ENCODE measurements around the gene MKRN2OS. TPM values are rescaled to one million over a fixed set of nuclear protein-coding genes. Genes with fewer than 3 reads are reported as not detected.

Gene MKRN2OS
- polyA plus RNA-seq, 1 donor (not counting 4 experiments of a cell fraction or from before 2014, with no cell fraction given), result 4.0 TPM

DNA sequence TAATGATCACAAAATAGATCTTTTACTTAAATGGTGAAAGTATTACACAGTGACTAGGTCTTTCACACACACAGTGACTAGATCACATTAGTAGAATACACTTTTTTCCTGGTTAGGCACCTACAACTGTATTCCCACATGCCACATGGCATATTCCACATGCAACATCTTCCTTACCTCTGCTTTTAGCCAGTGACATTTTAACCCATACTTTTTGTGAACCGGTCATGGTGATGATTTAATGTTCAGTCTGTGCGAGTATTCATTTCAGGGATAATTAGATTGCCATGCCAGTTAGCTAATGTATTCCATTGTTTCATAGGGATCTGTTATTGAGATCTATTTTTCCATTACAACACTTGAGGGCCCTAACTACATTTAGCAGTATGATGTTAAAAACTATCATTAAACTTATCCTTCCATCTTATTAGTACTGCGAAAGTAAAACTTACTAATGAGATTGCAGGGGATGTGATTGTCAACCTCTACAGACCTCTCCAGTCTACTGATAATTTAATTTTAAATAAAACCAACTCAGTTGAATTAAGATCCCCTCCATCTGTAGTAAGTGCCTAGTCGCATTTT is 32.7 kb downstream of the MKRN2OS start:
- Histone ChIP-seq H3K9ac (ENCODE audit: control insufficient read depth, extremely low read depth, insufficient read depth, low read length) (no peak overlapping the region), H3K79me2 (ENCODE audit: control insufficient read depth, insufficient read depth, low read length) (no peaks in the 10 kb centered on the region), H3K9me3 (ENCODE audit: control insufficient read depth, low read depth, low read length) (no peaks in the 10 kb centered on the region), H3K4me3 (ENCODE audit: control insufficient read depth in 2 of 3, extremely low read depth in 1 of 3, insufficient read depth in 2 of 3, low read depth in 1 of 3, low read length in 3 of 3) (no peak overlapping the region), H2AFZ (ENCODE audit: control insufficient read depth, low read length) (no peak overlapping the region), H3K27ac (ENCODE audit: control insufficient read depth, insufficient read depth, low read length) (no peak overlapping the region), H3K9me1 (ENCODE audit: control insufficient read depth, extremely low read depth, insufficient read depth, low read length) (peaks cover 6% of the 10 kb centered on the region), H3K27me3 (ENCODE audit: control insufficient read depth, extremely low read depth, insufficient read depth, low read length) (no peaks in the 10 kb centered on the region), H3K36me3 (ENCODE audit: control insufficient read depth in 2 of 2, extremely low read depth in 1 of 2, insufficient read depth in 2 of 2, low read length in 2 of 2) (peaks cover 2 to 9% of the 10 kb centered on the region in 2 experiments), H4K20me1 (ENCODE audit: control insufficient read depth, extremely low read depth, insufficient read depth, low read length) (peaks cover 2% of the 10 kb centered on the region), H3K4me1 (ENCODE audit: control insufficient read depth, extremely low read depth, insufficient read depth, low read length) (peaks cover 15% of the 10 kb centered on the region), H3K4me2 (ENCODE audit: control insufficient read depth, extremely low read depth, insufficient read depth, low read depth, low read length) (no peak overlapping the region)
- DNase-seq (ENCODE audit: low read depth, low spot score), result no peak
- dilution Hi-C loops (cut with MboI; ENCODE audit: extremely low pct_ligation_motif_present, low sequenced_read_pairs), result no loop called here
- FAIRE-seq, result no peak
- TF ChIP-seq, protein P1, sequence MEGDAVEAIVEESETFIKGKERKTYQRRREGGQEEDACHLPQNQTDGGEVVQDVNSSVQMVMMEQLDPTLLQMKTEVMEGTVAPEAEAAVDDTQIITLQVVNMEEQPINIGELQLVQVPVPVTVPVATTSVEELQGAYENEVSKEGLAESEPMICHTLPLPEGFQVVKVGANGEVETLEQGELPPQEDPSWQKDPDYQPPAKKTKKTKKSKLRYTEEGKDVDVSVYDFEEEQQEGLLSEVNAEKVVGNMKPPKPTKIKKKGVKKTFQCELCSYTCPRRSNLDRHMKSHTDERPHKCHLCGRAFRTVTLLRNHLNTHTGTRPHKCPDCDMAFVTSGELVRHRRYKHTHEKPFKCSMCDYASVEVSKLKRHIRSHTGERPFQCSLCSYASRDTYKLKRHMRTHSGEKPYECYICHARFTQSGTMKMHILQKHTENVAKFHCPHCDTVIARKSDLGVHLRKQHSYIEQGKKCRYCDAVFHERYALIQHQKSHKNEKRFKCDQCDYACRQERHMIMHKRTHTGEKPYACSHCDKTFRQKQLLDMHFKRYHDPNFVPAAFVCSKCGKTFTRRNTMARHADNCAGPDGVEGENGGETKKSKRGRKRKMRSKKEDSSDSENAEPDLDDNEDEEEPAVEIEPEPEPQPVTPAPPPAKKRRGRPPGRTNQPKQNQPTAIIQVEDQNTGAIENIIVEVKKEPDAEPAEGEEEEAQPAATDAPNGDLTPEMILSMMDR (optimal IDR thresholded peaks at IDR 0.05 in 1 of 3, IDR thresholded peaks at IDR 0.05 in 1 of 3, conservative IDR thresholded peaks at IDR 0.05 in 1 of 3; ENCODE audit: extremely low read depth in 1 of 3, insufficient read depth in 2 of 3, low read length in 3 of 3), result no peak

DNA sequence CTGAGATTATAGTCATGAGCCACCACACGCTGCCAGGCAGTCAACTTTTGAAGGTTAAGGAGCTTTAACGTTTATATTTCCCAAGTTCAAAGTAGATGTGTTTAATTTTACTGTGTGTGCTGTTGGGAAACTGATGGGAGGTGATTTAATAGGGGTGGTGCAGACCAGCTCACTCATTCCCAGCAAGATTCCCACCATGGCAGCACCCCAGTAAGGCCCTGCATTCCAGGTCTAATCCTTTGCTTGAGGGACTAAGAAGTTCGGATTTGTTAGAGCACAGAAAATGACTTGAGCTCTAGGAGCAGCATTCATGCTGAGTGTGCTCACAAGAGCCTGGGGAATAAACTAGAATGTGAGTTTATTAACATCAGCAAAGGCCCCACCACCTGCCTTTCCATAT is 35.8 kb downstream of the MKRN2OS start:
- peaks cover 6% of the 10 kb centered on the region for H3K9me1 ChIP-seq (ENCODE audit: control insufficient read depth, extremely low read depth, insufficient read depth, low read length)
- no peaks in the 10 kb centered on the region for H3K79me2 ChIP-seq (ENCODE audit: control insufficient read depth, insufficient read depth, low read length)
- DNase-seq (ENCODE audit: low read depth, low spot score), result no peak
- no peaks in the 10 kb centered on the region for H3K27me3 ChIP-seq (ENCODE audit: control insufficient read depth, extremely low read depth, insufficient read depth, low read length)
- TF ChIP-seq, protein P1 (optimal IDR thresholded peaks at IDR 0.05 in 1 of 3, IDR thresholded peaks at IDR 0.05 in 1 of 3, conservative IDR thresholded peaks at IDR 0.05 in 1 of 3; ENCODE audit: extremely low read depth in 1 of 3, insufficient read depth in 2 of 3, low read length in 3 of 3), result no peak
- no peak for TF ChIP-seq EZH2 (IDR thresholded peaks at IDR 0.05; ENCODE audit: low read length)
- H4K20me1 ChIP-seq (ENCODE audit: control insufficient read depth, extremely low read depth, insufficient read depth, low read length), result peaks cover 2% of the 10 kb centered on the region
- no peak overlapping the region for H3K4me3 ChIP-seq (ENCODE audit: control insufficient read depth in 2 of 3, extremely low read depth in 1 of 3, insufficient read depth in 2 of 3, low read depth in 1 of 3, low read length in 3 of 3)
- H3K27ac ChIP-seq (ENCODE audit: control insufficient read depth, insufficient read depth, low read length), result no peak overlapping the region
- H3K4me1 ChIP-seq (ENCODE audit: control insufficient read depth, extremely low read depth, insufficient read depth, low read length), result peaks cover 21% of the 10 kb centered on the region
- dilution Hi-C loops (cut with MboI; ENCODE audit: extremely low pct_ligation_motif_present, low sequenced_read_pairs), result no loop called here
- H3K9ac ChIP-seq (ENCODE audit: control insufficient read depth, extremely low read depth, insufficient read depth, low read length), result no peak overlapping the region
- no peak for FAIRE-seq
- no peak overlapping the region for H2AFZ ChIP-seq (ENCODE audit: control insufficient read depth, low read length)
- no peak overlapping the region for H3K4me2 ChIP-seq (ENCODE audit: control insufficient read depth, extremely low read depth, insufficient read depth, low read depth, low read length)
- H3K36me3 ChIP-seq (ENCODE audit: control insufficient read depth in 2 of 2, extremely low read depth in 1 of 2, insufficient read depth in 2 of 2, low read length in 2 of 2), result peaks cover 0 to 9% of the 10 kb centered on the region in 2 experiments
- H3K9me3 ChIP-seq (ENCODE audit: control insufficient read depth, low read depth, low read length), result no peaks in the 10 kb centered on the region
